ENCODE results near the gene EIF2B2.

DNA sequence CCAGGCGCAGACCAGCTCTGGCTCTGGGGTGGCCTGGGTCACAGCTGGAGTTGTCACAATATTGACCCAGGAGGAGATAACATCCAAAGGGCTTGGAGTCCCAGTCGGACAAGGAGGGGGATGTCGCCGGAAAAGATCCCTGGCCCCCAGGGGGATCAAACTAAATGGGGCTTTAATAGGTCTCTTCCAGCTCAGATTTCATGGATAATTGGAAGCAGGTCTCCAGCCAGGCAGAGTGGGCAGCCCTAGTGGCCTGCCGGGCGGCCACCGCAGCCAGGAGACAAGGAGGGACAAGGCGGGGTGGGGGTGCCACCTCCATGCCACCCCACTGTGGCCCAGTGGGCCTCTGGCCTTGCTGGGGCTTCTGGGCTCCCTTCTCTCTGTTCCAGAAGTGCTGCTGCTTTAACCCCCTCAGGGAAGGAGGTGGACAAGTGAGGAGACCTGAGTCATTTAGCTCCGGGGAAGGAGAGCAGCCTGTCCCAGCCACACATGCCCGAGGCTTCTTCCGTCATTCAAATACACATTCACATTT lies 24.2 kb upstream of the EIF2B2 start:
- TF ChIP-seq POLR2A (IDR thresholded peaks at IDR 0.05; ENCODE audit: low read depth, low read length), result no peak
- no peak for TF ChIP-seq POLR2AphosphoS5 (IDR thresholded peaks at IDR 0.05; ENCODE audit: low read depth, low read length)
- TF ChIP-seq TAF1 (IDR thresholded peaks at IDR 0.05; ENCODE audit: low read depth, low read length), result no peak
- TF ChIP-seq SPI1 (IDR thresholded peaks at IDR 0.05; ENCODE audit: low read depth, low read length), result no peak
